HG03064 (cell line): Measurements from ENCODE around the gene SMIM27.
A peak's percentile ranks its signal among the peaks of the same experiment; 100 is the strongest.

Source experiments
- ATAC-seq: cut with Tn5 transposase; IDR thresholded peaks from one replicate; pipeline ENCODE4 v1.9.1; 2021; ENCODE audit warnings: low read depth; ENCODE audit not compliant: unreplicated experiment

SMIM27 gene

DNA sequence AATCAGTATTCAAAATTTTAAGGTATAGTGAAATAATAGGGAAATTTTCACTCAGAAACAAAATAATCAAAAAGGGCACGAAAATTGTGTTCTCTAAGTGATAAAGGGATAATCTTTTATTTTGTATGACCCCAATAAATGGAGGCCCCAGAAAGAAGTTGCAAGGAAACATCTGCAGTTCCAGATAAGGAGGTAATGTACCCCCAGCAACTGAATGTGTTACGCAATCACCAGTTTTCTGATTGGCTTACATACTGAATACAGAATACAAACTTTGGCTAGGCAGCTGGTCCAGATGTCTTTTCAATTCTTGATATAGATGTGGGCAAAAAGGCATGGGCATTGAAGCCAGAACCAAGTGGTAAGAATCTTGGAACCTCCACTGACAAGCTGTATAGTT lies 2.0 kb downstream of the SMIM27 start:
- no peak for ATAC-seq

DNA sequence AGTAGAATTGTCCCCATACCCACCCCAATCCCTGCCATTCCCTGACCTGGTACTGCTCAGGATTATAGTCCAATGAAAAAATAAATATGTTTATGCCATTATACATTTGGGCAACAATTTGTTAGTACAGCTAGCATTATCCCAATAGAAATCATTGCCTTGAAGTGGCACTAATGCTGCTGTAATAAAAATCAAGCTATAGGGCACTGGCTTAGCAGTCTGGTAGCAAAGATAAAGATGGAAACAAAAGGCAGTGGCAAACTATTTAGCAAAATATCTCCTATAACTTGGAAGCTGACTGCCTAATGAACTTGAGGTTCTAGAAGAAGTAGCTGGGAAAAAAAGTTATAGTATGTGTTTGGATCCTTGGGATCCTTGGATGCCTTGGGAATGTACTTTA lies 2.5 kb downstream of the SMIM27 start:
- no peak for ATAC-seq

DNA sequence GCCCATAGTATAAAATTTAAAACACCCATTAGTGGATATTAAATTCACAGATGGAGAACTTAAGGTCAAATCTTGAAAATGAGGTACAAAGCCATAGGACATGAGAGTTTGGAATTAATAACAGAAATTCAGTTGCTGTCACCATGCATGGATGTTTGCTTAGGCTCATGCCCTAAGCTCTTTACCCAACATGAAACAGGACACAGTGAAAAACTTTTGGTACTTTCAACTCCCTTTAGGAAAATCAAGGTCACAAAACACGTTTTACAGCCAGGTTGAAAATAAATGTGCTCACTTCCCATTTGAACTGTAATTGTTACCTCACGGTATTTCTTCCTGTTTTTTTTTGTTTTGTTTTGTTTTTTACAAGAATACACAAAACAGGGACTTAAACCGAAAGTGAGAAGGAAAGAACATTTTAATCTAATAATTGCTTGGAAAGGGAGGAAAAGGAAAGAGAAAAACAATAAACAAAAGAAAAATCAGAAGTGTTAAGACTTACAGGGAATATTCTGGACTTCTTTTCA lies 6.3 kb downstream of the SMIM27 start:
- no peak for ATAC-seq

DNA sequence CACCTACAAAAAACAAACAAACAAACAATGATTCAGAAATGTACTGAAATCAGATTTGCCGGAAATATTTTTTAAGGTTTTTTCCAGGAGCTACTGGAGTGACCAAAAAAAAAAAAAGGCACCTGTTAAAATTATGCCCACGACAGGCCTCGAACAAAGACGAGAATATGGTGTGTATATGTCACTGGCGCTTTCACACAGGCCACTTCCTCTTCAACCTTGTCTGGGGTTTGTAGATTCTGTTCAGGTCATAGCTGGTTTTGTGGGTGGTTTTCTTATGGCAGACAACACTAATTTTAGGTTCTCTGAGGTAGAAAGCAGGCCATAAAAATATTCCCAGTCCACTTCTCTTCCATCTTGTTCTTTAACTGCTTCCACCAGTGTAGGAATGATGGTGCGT lies 13.8 kb downstream of the SMIM27 start:
- no peak for ATAC-seq

DNA sequence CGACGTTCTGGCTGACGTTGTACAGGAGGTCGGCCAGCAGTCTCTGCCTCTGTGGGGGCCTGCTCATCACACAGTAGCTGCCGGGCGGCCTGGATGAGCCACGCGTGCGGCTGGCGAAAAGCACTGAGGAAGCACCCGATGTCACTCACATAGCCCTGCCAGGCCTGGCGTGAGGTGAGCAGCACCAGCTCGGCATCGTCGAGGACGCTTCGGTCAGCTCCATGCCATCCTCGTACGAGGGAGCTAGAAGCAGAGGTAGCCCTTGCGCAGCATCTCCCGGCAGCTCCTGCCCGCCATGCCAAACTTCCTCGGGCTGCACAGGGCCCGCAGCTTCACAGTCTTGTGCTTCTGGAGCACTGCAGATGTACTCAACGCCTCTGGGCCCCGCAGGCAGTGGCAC lies 14.6 kb downstream of the SMIM27 start:
- no peak for ATAC-seq

DNA sequence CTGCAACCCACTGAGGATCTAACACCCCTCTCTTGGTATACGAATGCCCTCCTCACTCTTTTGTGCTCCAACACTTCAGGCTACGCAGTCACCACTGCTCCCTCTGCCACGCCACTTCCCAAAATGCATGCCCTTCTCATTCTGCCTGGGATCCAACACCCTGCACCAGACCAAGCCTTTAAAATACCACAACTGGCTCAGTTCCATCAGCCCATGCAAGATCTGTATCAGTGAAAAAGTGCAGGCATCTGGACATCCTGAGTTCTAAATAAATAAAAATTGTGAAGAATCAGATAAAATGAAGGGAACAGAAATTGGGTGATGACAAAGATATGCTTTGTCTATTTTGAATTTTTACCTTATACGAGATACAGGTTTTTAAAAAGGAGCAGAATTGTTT lies 18.1 kb downstream of the SMIM27 start:
- no peak for ATAC-seq

DNA sequence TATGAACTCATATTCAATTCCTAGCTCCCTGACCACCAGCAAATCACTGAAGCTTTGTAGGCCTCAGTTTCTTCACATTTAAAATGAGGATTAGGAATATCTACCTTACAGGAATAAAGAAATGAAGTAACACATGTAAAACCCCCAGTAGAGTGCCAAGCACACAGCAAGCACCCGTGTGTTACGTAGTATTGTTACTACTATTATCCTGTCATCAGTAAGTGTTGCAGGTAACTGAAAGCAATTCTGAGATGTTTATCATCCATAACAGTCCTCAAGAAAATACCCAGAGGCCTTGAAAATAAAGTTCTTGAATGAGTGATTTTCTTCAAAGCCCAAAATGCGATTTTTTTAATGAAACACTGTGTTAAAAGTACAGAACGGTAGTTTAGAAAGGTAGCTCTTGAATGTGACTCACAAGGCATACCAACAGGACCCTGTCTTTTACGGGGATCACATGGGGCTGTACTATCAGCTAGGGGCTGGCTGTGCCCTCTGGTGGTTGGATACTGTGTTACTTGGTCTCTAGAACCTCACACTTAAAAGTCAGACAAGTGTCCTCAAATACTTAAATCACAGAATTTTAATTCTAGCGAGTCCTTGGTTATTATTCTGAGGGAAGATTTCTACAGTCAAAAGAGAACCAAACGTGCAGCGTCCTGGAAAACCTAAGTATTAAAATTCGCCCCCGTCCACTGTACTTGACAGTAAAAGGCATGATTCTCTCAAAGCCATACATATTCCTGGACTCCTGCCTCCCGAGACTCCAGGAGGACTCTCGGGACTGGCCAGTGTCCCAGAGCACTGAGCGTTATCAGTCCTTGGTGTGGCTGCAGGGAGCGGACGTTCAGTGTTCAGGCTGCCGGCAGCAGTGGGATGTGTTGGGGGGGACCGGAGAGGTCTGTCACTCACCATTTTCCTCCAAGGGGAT lies 20.1 kb downstream of the SMIM27 start:
- ATAC-seq: peak; percentile 86

DNA sequence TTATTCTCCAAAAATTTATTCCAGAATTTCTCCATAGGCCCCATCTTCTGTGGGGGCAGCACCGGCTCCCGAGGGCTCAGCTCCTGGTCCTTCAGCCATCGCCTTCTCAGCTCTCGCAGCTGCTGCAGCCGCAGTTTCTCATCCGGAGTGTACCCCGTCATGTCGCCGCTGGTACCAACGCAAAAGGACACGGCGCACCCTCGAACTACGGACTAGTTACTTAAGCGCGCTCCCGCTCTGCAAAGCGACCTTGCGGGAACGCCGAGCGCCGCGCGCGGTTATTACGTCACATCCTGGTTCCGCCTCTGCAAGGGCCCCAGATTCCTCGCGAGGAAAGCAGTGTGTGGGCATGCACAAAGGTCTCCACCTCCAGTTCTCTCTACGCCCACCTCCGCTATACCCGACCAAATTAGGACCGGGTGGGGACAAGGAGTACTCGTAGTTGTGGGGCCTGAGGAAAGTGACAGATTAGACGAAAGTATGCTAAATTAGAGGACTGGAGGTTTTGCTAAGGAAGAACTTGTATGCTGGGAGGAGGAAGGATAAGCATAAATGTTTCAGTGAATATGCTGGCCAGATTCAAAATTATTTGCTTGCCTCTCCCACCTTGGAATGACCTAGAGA lies 20.9 kb downstream of the SMIM27 start, which contains the start of gene NDUFB6:
Gene NDUFB6, minus strand, starts transcription at position 260 of the 624 bp plus-strand sequence. Its CDS starts 99 bp downstream, at position 161.
- ATAC-seq: peak; percentile 81

DNA sequence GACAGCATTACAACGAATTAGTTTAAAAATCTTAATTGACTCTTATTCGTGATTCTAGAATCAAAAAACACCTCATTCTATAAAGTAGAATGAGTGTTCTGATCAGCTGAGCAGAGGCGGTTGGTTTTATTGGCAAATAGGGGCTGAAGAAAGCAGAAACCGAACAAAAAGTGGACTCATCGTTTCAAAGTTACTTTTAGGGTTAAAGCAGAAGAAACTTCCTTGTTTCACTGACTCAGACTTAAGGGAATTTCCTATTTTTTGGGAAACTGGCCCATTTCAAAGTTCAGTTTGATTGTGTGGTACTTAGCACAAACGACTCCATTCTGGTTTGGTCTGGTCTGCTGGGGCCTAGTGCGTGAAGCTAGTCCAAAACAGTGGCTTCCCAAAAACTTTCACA lies 21.7 kb downstream of the SMIM27 start:
- ATAC-seq: no peak

DNA sequence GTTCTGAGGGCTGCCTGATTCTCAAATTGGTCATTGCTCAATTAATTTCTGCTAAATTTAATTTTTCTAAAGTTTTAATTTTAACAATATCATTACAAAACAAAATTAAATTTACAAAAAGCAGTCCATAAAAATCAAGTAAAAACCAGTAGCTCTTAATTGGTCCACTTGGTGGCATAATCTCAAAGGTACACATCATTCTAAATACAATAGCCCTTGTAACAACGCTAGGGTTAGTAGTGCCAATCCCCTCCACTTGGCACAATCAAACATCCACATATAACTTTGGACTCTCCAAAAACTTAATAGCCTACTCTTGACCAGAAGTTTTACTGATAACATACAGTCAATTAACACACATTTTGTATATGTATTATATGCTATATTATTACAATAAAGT lies 22.7 kb downstream of the SMIM27 start:
- no peak for ATAC-seq

DNA sequence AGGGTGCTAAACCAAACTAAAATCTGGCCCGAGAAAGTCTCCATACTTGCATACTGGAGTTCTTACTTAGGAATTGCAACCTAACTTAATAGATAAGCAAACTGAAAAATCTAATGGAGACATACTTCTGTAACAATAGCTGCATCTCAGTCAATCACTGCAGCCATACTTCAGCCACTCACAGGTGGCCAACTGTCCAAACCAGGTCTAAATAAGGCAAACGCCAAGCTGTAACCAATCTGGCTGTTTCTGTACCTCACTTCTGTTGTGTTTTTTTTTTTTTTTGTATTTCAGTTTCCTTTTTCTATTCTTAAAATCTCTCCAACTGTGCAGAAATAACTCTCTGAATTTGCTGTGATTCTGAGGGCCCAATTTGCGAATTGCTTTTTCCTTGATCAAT lies 25.2 kb downstream of the SMIM27 start:
- ATAC-seq: no peak

DNA sequence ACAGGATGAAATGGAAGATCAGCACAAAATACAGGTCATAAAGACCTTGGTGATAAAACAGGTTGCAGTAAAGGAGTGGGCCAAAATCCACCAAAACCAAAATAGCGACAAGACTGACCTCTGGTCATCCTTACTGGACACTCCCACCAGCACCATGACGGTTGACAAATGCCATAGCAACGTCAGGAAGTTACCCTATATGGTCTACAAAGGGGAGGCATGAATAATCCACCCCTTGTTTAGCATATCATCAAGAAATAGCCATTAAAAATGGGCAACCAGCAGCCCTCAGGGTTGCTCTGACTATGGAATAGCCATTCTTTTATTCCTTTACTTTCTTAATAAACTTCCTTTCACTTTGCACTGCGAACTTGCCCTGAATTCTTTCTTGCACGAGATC lies 26.8 kb downstream of the SMIM27 start:
- no peak for ATAC-seq

DNA sequence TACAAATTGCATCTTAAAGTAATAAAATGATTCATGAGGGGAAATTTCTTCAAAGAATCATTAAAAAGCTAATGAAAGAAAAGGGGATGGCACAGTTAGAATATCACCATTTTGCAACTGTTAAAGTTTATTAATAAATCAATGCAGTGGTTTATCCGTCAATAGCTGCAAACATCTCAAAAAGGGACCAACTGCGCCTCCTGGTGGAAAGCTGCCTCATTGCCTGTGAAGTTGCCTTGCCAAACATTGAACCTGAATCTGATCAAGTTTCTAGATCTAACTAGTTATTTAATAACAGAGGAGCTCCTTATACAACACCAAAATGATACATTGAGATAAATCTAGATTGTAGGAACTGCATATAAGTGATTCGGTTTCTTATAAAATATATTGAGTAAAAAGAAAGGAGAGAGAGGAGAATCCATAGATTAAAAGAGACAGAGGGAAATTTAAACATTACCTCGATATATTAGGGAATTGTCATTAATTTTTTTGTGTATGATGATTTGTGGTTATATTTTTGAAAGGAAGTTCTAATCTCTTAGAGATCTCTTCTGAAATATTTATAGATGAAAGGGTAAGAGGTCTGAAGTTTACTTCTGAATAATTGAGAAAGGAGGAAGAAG lies 27.7 kb downstream of the SMIM27 start:
- no peak for ATAC-seq

DNA sequence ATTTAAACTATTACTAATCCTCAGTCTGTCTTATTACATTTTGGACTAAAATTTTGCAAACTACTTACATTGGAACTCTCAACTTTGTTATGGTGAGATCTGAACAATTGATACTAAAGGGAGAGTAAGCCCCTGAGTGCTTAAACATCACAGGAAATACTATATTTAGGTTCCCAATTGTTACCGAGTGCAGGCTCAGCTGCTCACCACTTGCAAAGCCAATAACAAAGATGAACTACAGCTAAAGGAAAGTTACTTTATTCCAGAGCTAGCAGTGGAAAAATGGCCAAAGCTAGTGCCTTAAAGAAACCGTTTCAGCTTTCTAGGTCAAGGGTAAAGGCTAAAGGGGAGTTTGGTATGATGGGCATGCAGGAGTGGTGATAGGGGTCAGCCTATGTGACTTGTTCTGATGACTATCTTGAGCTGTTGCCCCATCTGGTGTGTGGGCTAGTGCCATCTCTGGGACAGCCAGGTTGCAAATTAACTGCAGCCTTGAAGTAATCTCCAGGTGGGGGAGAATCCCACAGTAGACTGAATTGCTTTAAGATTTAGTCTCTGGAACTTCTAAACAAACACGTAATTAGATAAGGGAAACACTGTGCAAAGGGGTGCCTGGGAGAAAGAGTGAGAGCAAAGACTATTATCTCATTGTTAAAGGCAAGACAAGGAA lies 28.6 kb downstream of the SMIM27 start:
- ATAC-seq: no peak

DNA sequence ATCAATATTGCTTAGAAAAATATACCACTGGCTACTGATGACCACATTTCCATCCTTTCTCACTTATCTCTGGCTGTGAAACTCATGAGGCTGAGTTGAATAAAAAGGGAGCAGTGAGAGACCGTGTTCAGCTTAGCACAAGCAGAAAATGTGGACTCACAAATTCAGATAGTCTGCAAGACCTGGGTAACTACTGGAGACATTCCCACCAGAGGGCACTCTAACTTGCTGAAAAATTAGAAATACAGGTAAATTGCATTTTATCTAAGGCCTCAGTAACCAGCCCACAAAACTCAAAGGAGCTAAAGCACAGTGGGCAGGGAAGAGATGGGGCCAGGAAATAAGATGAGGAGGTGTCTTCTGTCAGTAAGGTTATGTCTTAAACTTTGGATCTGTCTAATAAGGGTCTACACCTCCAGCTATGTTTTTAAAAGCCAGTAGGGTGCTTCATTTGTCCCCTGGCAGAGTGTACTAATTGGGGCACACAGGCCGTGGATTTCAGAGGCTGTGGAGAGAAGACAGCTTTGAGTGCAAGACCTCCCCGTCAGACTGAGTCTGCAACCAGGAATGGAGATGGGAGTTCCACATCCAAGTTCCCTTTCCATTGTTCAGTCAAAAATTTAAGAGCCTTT lies 29.5 kb downstream of the SMIM27 start:
- ATAC-seq: no peak

DNA sequence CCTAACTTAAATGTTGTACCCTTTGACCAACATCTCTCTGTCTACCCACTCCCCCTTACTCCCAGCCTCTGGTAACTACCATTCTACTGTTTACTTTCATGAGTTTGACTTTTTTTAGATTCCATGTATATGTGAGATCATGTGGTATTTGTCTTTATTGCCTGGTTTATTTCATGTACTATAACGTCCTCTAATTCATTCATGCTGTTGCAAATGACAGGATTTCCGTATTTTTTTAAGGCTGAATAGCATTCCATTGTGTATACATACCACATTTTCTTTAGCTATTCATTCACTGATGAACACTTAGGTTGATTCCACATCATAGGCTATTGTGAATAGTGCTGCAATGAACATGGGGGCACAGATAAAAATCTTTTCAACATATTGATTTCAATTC lies 32.7 kb downstream of the SMIM27 start:
- ATAC-seq: no peak

DNA sequence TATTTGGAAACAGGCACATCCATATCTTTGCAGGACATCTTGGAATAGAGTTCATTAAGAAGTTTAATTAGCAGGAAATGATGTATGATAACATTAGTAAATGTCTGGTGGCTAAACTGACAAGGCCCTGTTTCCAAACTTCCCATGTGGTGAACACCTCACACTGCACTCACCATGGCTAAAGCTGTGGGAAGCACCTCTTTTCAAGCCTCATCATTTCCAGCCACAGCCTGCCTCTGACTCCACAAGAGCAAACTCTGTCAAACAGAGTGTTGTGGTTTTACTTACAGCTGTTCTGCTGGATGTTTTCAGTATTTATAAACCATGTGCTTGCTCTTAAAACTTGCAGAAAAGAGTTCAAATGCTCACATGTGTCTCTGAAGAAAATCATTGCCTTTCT lies 35.8 kb downstream of the SMIM27 start:
- no peak for ATAC-seq

DNA sequence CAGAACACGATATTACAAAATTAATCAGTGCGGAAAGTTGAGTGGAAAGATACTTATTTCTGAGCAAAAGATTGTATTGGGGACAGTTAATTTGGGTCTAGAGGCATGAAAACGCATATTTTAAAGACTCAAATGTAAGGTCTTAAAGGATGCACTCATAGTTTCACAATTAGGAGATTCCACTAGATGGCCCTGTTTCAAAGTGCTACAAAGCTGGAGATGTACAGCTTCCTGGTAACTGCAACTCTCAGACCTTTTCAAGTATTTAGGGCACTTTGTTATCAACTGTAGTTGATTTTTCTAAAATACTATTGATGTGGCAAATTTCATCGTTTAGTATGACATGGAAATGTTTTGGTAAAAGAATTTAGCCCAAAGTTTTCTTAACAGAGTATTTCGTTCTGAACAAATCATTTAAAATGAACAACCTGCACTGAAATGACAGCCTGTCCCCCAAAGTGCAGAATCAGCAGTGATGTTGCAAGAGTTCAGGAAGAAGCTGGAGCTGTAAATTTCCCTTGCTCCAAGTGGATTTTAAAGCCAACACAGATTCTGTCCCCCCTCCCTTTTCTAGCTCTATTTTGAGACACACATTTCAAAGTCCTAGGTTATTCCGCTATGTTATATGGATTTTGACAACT lies 37.1 kb downstream of the SMIM27 start:
- no peak for ATAC-seq

DNA sequence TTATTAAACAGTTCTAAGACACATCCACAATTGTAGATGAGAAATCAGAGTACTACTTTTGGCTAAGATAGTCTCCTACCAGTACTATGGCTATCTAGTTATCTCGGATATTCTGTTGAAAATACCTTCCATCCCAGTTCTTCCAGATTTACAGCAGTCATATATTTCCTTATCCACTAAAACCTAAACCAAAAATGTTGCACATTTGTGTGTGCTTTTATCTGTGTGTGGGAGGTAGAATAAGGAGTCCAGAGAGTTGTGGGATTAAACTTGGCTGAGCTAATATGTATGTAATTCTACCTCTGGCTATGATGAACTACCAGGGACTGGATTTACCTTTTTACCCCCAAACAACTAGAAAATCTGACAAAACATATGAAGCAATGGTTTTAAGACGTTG lies 38.3 kb downstream of the SMIM27 start:
- ATAC-seq: no peak

DNA sequence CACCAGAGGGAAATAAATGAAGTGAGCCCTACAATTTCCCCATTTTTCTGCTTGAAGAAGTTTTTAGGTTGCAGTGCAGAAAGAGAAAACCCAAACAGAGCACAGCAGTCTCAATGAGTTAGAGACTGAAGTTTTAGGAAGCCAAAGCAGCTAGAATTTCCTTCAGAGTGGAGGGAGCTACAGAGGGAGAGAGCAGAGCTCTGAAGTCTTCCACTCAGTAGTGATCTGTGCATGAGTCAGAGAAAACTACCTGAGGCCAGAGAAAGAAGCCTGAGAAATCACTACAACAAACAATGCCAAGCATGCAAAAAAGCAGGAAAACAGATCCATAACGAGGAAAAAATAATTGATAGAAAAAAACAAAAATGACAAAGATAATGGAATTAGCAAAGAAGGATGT lies 38.8 kb downstream of the SMIM27 start:
- no peak for ATAC-seq
